NCI-H1092 treated with DMSO at 0.1 percent for 48 hours (cell line): Measurements from ENCODE around the gene MAD1L1.

Experiments used
- DNase-seq: peaks from one replicate; lab custom pipeline; 2025; lab: John Stamatoyannopoulos, UW

Gene MAD1L1

DNA sequence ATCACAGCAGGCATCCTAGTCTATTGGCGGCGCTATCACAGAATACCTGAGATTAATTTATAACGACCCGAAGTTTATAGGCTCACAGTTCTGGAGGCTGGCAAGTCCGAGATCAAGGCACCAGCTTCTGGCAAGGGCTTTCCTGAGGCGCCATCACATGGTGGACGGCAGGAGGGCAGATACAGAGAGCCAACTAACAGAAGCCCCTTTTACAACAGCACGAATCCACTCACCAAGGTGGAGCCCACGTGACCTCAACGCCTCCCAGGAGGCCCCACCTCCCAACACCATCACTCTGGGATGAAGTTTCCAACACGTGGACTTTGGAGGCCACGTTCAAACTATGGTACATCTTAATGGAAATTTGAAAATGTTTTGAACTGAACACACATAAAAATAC lies 307.4 kb downstream of the MAD1L1 start:
- no peak for DNase-seq

DNA sequence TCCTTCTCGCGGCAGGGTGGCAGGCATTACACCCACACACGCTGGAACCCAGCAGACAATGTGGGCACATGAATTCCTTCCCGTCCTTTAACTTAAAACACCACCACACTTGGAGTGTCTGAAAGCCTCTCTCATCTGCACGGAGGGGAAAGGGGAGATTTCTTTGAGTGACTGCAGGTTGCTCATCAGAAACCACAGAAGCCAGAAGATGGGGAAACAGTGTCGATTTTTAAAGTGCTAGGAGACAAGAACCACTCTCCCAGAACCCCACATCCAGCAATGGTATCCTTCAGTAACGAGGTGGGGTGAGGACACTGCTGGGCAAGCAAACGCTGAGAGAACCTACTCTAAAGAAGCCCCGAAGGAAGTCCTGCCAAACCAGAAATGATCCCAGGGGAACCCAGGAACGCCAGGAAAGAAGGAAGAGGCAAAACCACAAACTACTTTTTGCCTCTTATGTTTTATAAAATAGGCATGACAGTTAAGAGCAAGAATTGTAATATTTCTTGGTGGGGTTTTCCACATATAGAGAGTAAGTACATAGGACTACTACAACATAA lies 308.4 kb downstream of the MAD1L1 start:
- DNase-seq = no peak

DNA sequence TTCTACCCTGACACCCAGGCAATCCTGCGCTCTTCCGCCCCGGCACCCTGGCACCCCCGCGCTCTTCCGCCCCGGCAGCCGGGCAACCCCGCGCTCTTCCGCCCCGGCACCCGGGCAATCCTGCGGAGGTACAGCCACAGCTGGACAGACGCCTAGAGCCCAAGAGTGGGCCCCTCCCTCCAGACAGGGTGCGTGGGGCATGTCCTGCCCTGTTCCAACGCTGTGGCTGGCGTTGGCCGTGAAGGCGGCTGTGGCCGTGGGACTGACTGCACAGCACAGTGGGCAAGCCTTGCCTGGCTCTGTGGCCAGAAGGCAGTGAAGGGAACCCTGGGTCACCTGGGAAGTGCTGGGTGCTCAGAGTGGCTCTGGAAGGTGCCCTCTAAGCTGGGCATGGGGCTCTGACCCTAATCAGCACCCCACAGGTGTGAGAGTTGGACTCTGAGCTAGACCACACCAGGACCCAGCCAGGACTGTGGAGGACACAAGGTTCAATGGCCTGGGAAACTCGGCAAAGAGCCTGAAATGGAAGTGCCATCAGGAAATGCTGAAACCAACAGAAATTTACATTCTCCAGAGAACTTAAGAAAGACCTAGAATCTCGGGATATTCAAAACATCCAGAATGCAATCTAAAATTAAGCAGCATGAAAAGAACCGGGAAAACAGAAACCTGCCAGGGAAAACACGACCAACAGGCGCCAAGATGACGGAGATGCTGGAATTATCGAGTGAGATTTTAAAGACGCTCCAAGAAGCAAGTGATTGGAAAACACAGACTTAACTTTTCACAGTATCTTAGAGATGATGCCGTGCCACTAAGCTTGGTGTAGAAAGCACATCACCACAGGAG lies 309.1 kb downstream of the MAD1L1 start:
- DNase-seq = no peak

DNA sequence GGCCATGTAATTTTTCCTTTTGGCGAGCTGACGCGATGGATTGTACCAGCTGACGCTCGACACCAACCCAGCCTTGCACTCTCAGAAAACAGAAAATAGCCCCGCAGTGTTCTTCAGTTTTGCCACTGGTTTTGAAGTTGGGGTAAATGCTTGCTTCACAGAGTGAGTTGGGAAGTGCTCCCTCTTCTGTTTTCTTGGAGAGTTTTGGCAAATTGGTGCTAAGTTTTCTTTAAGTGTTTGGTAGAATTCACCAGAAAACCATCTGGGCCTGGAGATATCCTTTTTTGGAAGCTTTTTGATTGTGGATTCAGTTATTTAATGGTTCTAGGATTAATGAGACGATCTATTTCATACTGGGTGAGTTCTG lies 309.9 kb downstream of the MAD1L1 start:
- DNase-seq = no peak

DNA sequence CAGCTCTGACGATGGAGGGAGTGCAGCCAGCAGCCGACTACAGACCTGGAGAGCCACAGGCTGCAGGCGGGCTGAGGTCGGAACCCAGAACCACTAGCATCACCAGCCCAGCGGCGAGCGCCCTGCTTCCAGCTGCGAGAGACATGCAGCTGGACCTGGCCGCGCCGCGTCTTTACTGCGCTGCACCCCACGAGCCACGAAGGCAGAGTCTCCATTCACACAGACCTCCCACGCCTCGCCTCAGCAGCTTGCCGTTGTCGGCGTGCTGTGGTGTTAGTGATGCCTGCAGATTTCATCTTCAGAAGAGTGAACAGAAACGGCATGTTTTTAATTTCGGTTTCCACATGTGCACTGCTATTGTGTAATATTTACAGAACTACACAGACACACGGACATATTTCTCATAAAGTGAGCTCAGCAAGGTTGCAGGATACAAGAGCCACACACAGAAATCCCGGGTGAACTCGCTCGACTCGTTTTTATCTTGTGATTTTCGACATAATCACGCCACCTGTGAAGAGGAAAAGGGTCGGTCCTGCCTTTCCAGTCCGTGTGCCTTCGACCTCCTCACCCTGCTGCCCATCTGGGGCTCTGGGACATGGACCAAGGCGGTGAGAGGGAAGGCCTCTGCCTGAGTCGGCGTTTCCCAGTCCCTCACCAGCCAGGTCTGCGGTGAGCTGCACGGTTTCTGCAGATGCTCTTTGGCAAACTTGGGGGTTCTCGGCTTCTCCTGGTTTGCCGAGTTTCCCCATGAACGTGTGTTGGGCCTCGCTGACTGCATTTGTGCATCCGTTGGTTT lies 310.5 kb downstream of the MAD1L1 start:
- no peak for DNase-seq

DNA sequence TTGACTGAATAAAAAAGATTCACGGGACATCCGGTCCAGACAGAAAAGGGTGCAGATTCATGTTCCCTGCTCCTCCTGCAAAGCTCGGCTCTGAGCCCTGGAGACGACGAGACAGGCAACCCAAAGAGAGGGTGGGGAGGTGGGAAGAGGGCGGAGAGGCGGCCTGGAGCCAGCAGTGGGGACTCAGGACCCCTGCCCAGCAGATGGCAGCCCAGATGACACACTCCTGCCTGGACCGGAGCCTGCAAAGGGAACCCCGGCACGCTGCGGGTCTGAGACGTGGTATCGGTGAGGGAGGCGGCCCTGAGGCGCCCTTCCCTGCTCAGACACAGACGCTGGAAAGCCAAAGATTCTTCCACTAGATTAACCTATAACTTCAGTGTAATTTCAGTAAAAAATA lies 311.9 kb downstream of the MAD1L1 start:
- DNase-seq = no peak

DNA sequence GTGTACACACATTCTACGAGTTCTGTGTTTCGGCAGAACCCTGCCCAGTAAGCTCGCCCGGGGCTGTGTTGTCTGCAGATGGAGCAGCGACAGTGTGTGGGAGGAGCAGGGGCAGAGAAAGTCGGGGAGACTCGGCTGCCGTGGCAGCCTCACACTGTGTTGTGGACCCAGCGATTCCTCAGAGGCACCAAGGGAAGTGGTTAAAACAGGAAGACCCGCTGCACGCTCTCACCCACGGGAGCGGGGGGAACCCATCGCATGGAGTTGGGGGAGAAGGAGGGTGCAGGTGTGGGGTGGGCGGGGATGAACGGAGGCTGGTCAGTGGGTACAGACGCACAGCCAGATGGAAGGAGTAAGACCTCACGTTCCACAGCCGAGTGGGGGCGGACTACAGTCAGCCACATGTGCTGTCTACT lies 312.5 kb downstream of the MAD1L1 start:
- DNase-seq = no peak

DNA sequence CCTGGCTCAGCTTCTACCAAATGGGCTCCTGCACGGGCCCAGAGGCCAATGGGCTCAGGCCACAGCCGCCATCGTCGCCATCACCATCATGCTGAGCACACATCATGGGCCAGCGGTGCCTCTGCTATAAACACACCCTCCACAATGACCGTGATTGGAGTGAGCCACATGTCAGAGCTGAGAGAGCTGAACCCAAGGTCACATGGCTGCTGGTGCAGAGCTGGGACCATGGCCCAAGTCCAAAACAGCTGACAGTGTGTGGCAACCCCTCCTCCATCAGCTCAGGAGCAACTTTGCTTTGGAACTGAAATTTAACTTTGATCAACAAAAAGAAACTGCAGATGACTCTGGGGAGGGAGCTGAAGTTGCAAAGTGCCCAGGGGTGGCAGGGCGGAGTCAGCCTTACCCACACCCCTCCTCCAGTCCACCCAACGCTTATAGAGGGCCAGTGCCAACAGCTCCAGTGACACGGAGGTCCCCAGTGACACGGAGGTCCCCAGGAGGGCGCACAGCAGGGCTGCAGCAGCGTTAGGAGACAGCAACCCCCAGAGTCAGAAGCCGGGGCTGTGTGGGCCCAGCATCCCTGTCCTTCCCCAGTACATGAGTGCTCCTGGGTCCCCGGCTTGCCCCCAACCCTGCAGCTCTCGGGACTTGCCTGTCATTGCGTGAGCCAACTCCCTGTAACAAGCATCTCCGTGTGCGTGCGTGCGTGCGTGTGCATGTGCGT lies 313.0 kb downstream of the MAD1L1 start:
- DNase-seq = no peak

DNA sequence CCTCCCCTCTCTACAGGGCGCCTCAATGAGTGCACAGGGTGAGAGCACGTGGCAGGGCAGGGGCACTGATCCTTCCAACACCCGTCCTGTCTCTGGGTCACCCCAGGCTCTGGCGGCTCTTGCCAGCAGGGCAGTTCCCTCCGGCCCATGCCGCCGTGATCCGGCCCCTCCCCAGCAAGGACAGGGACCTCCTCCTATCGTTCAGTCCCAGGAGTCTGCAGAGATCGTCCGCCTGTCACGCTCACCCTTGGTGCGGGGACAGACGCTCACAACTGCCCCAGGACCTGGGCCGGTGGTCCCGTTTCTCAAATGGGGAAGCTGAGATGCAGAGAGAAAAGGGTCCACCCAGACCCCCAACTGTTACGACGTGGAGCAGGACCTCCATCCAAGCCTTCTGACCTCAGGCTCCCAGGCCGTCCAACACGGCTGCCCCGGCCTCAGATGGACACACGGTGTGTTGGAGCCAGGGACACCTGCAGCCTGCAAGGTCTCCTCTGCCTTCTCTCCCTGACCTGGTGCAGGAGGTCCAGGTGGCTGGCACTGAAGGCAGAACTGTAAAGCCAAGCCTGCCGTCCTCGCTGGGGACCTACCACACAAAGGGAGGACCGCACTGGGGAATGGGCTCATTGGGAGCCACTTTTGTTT lies 313.7 kb downstream of the MAD1L1 start:
- DNase-seq = no peak

DNA sequence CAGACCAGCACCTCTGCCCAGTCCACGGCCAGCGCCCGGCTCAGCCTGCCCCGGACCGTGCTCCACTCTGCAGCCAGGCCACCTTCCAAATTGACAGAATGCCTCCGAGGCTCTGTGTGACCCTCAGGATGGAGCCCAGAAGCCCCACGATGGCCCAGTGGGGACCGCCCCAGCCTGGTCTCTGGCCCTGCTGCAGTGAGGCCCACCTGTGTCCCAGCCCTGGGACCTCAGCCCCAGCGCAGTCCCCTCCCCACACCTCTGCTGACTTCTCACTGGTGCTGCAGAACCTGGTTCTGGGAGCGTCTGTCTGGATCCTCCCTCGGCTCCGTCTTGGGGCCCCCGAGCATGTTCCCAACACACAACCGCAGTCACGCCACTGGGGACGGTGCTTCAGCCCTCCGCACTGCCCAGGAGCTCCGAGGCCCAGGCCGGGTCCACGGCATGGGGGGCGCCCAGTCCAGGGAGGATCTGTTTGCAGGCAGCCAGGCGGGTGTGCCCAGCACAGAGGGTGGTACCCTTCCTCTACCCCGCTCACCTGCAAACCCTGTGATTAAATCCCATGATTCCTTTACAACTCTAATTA lies 314.6 kb downstream of the MAD1L1 start:
- DNase-seq = no peak

DNA sequence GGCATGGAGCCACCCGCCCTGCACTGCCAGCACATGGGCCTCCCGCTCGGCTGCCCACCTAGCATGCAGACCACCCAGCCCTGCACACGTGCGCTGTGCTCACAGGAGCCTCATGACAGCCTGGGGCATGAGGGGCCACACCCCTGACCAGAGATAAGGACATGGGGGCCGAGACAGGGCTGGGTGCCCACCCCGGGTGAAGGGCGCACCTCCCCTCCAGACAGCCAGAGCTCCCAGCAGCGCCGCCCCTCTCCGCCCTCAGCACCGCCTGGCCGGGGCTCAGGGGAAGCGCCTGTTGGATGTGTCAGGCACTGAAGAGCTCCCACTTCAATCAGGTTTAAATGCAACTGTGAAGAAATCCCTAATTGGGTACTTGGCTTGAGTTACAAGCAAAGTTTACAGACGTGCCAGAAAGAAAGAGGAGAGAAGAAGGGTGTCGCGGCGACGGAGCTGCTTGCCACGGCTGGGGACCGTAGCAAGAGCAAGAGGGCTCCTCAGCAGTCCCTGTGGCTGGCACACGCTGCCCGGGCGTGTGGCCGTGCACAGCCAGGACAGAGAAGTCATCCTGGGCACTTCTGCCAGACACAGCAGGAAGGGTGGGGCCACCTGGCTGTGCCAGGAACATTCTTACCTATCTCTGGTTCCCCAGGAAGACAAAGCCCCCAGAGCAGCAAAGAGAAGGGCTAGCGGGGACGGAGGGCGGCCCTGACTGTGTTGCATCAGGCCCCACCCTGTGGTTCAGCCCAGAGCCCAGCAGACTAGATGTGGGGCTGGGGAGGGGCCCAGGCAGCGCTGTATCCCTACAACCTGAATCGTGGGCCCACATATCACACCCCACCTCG lies 315.3 kb downstream of the MAD1L1 start:
- no peak for DNase-seq

DNA sequence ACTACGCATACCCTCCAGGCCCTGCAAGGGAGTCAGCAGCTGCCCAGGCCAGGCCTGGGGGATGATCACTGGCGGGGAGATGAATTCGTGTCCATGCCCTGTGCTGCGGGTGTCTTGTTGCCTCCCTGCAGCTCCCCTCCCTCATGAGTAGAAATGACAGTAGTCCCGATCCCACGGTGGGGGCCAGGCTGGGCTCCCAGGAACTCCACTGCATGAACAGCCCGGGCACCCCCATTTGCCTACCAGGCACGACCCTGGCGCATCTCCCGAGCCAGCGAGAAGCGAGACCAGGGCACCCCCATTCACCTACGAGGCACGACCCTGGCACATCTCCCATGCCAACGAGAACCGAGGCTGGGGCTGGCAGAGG lies 316.2 kb downstream of the MAD1L1 start:
- DNase-seq = no peak

DNA sequence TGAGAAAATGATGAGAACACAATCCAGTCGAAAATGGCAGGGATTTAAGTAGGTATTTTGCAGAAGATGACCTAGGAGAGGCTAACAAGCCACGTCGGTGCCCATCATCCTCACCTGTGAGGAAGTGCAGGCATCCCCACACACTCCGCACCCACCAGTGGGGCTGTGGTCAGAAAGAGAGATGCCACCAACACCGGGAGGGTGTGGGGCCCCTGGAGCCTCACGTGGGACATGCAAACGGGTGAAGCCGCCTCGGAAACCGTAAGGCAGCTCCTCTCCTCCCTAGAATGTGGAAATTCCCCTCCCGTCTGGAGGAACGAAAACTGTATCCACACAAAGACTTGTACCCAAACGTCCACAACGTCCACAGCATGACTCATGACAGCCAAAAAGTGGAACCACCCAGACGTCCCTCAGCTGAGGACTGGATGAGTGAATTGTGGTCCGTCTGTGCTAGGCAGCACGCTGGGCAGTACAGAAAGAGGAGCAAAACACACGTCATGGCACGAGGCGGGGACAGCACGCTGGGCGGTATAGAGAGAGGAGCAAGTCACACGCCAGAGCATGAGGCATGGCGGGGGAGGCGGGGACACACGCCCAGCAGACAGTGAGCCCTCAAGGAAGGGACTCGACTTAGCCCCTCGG lies 316.7 kb downstream of the MAD1L1 start:
- DNase-seq = no peak

DNA sequence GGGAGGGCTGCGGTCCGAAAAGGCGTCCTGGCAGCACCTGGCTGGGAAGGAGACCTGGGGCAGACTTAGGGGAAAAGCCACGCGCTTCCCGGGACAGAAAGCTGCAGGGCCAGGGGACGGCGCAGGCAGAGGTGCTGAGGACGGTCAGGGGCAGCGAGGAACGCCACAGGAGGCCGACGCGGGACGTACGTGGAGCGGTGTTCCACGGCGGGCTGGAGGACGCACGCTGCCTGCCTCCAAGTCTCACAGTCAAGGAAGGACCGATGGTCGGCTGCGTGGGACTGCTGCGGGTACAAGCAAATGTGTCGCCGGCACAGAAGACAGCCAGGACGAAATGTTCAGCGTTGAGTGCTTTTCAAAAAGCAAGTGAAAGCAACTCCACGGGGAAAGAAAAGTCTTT lies 317.4 kb downstream of the MAD1L1 start:
- DNase-seq = no peak

DNA sequence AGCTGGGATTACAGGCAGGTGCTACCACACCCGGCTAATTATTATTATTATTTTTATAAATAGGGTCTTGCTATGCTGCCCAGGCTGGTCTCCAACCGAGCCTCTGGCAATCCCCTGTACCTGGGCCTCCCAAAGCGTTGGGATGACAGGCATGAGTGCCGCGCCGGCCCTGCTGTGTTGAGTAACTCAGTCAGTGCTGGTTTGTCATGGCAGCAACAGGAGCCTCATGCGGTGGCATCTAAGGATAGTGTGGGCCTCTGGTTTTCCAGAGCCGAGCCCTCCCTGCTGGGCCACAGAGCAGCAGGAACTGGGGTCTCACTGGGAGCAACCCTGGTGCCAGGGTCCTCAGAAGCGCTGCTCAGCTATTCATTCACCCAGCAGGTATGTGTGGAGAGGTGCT lies 318.0 kb downstream of the MAD1L1 start:
- no peak for DNase-seq

DNA sequence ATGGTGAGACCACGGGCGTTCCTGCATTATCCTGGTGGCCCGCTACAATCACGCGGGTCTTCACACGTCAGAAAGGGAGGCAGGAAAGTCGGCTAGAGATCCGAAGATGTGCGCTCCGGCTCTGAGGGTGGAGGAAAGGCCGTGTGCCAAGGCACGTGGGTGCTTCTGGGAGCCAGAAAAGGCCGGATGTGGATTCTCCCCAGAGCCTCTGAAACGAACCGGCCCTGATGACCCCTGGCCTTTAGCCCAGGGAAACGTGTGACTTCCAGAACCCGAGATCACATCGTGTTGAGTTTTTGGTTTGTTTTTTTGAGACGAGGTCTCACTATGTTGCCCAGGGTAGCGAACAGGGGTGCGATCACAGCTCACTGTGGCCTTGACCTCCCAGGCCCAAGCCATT lies 318.4 kb downstream of the MAD1L1 start:
- DNase-seq = no peak

DNA sequence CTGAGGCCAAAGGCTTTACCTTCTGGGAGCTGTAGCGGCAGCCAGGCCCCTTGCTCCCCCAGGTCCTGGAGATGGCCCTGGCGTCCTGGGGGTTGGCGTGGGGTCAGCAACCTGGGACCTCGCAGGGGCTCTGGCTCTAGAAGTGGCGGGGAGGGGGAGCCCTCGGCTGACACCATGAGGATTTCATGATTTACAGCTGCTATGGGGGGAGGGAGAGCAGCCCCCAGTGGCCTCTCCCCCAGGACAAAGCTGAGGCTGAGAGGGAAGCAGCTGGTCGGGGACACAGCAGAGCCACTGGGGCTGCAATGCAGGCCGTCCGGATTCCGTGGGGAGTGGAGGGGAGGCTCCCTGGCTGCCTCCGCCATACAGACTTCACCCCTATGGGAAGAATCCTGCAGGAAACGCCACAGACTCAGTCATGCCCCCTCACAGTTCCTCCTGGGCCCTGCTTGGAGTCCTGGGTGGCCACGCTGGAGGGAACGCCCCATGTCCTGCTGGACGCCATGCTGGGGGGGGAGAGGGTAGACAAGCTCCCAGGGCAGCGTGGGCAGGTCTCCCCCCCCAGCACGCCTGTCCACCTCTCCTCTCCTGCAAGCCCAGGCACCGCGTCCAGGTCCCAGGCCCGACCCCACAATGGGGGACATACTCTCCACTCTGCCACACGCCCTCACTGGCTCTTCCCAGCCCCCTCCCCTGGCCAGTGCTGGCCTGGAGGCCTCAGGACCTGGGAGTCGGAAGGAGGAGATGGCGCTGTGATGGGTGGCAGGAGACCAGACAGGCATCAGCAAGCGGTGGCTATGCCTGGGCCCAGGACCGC lies 319.1 kb downstream of the MAD1L1 start:
- no peak for DNase-seq

DNA sequence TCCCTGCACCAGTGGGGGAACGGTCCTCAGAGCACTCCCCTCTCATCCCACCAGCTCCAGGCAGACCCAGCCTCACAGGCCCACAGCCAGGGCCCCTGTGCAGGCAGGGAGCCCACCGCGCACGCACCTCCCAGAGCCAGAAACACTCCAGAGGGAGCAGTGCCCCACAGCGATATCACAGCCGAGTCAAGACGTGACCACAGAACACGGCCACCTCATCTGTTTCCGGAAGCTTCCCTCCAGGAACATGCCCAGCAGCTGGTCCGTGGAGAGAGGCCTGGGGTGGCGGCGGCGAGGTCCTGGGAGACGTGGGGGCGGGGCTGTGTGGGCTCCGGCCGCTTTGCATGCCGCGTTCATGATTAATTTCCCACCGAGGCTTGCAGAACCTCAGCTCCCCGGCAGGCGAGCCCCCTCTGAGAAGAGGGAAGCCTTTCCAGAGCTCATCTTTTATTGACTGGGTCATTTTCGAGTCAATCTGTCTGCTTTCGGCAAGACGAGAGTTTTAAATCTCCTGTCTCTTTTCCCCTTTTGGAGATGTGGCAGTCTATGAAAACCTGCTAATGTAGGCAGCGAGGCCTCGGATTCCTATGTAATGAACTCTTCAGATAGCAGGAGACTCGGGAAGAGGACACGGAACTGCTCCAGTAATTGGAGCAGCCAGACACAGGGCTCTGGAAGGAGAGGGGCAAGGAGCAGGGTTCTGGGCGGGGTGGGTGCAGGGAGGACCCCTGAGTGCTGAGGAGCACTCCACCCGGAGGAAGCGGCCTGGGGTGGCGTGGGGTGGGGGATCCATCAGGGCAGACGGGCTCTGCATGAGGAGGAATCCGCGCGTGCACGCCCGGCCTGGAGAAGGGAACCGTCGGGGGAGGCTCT lies 319.9 kb downstream of the MAD1L1 start:
- no peak for DNase-seq
